ENCODE data around the gene VDR.

VDR gene

GRCh38 chr12:47931187-47931586 lies 26.4 kb upstream of the VDR start:
- no peak for DNase-seq (ENCODE audit: extremely low read depth in 1 of 2, low read depth in 1 of 2)

- DNase-seq (ENCODE audit: extremely low read depth in 1 of 2, low read depth in 1 of 2): no peak
These were observed 25.8 kb upstream of the VDR start for GRCh38 chr12:47930634-47931033.

- no peak for DNase-seq (ENCODE audit: extremely low read depth in 1 of 2, low read depth in 1 of 2)
These were observed 22.6 kb upstream of the VDR start for GRCh38 chr12:47927346-47927745.

GRCh38 chr12:47921907-47922306 lies 17.1 kb upstream of the VDR start:
- no peak for DNase-seq (ENCODE audit: extremely low read depth in 1 of 2, low read depth in 1 of 2)

GRCh38 chr12:47920913-47921312 lies 16.1 kb upstream of the VDR start:
- DNase-seq (ENCODE audit: extremely low read depth in 1 of 2, low read depth in 1 of 2): no peak

- no peak for DNase-seq (ENCODE audit: extremely low read depth in 1 of 2, low read depth in 1 of 2)
These were observed 8.3 kb upstream of the VDR start for GRCh38 chr12:47913081-47913480.

- DNase-seq (ENCODE audit: extremely low read depth in 1 of 2, low read depth in 1 of 2): no peak
These were observed 7.8 kb upstream of the VDR start for GRCh38 chr12:47912556-47912955.

GRCh38 chr12:47910981-47911380 lies 6.2 kb upstream of the VDR start:
- no peak for DNase-seq (ENCODE audit: extremely low read depth in 1 of 2, low read depth in 1 of 2)

- no peak for DNase-seq (ENCODE audit: extremely low read depth in 1 of 2, low read depth in 1 of 2)
These were observed 5.7 kb upstream of the VDR start for GRCh38 chr12:47910486-47910885.

GRCh38 chr12:47909839-47910465 lies 5.2 kb upstream of the VDR start:
- DNase-seq (ENCODE audit: extremely low read depth in 1 of 2, low read depth in 1 of 2): no peak

GRCh38 chr12:47908738-47909137 lies 3.9 kb upstream of the VDR start:
- no peak for DNase-seq (ENCODE audit: extremely low read depth in 1 of 2, low read depth in 1 of 2)

GRCh38 chr12:47907851-47908454 lies 3.2 kb upstream of the VDR start:
- no peak for DNase-seq (ENCODE audit: extremely low read depth in 1 of 2, low read depth in 1 of 2)

GRCh38 chr12:47903927-47904712 lies 674 bp downstream of the VDR start:
- peak in 1 of 2 donors; percentile 21 for DNase-seq (ENCODE audit: extremely low read depth in 1 of 2, low read depth in 1 of 2)

GRCh38 chr12:47903151-47903611 lies 1.6 kb downstream of the VDR start:
- no peak for DNase-seq (ENCODE audit: extremely low read depth in 1 of 2, low read depth in 1 of 2)

GRCh38 chr12:47902131-47902639 lies 2.6 kb downstream of the VDR start:
- DNase-seq (ENCODE audit: extremely low read depth in 1 of 2, low read depth in 1 of 2): no peak

- no peak for DNase-seq (ENCODE audit: extremely low read depth in 1 of 2, low read depth in 1 of 2)
These were observed 3.1 kb downstream of the VDR start for GRCh38 chr12:47901718-47902093.

- DNase-seq (ENCODE audit: extremely low read depth in 1 of 2, low read depth in 1 of 2): no peak
These were observed 3.6 kb downstream of the VDR start for GRCh38 chr12:47901063-47901717.

GRCh38 chr12:47900131-47901062 lies 4.4 kb downstream of the VDR start:
- no peak for DNase-seq (ENCODE audit: extremely low read depth in 1 of 2, low read depth in 1 of 2)

GRCh38 chr12:47899466-47899865 lies 5.3 kb downstream of the VDR start:
- no peak for DNase-seq (ENCODE audit: extremely low read depth in 1 of 2, low read depth in 1 of 2)

- DNase-seq (ENCODE audit: extremely low read depth in 1 of 2, low read depth in 1 of 2): no peak
These were observed 8.2 kb downstream of the VDR start for GRCh38 chr12:47896633-47897032.
